Spleen (tissue), 7 donors: ENCODE results near the gene SETD1A.

Source experiments
- CTCF ChIP-seq, 11 experiments: fragments of 200-600 bp in 7 of 11; fragments of 450-650 bp in 4 of 11; sonication (generic) in 4 of 11; IDR thresholded peaks in 8 of 11; conservative IDR thresholded peaks in 3 of 11; 1 replicate in 7 of 11; 2 replicates in 4 of 11; pipeline versions ENCODE4 v1.4.0 to v1.8.0; 2016 to 2021; ENCODE audit warnings: antibody characterized with exemption in 11 of 11, inconsistent platforms in 4 of 11, mild to moderate bottlenecking in 1 of 11
- POLR2A ChIP-seq, 3 donors: fragments of 450-650 bp; IDR thresholded peaks; one replicate each; pipeline ENCODE4 v1.5.1; 2017; ENCODE audit warnings: antibody characterized with exemption in 3 of 3, mild to moderate bottlenecking in 1 of 3
- POLR2AphosphoS5 ChIP-seq, 3 donors: sonication (generic); formaldehyde crosslinking; IDR thresholded peaks; one replicate each; pipeline ENCODE4 v1.5.1; 2017; ENCODE audit warnings: antibody characterized with exemption in 3 of 3
- donor health status: DM: no; HTN: no; CAD: no; lungs with moderate emphysema.
- donor health status: DM: no; HTN: no; CAD: no.
- donor health status: DM: no; HTN: no; CAD: no.

- TF ChIP-seq CTCF (IDR thresholded peaks at IDR 0.05 in 8 of 11, conservative IDR thresholded peaks at IDR 0.05 in 3 of 11) (no peak), POLR2AphosphoS5 (IDR thresholded peaks at IDR 0.05) (no peak), POLR2A (IDR thresholded peaks at IDR 0.05) (no peak)
Measured at GRCh38 chr16:30951750-30952149, 5.8 kb upstream of the SETD1A start.
